T-cell (primary cell): Measurements from ENCODE around the gene CCNE1. TPM values are rescaled to one million over a fixed set of nuclear protein-coding genes. Genes with fewer than 3 reads are reported as not detected.

Experiments used
- ATAC-seq, 4 experiments: fragments of 200-7000 bp in 3 of 4; fragments of 150-1000 bp in 1 of 4; cut with Tn5 transposase; replicated peaks in 1 of 4; 1 replicate in 3 of 4; 2 replicates in 1 of 4; pipeline ENCODE4 v1.10.0; 2021; ENCODE audit warnings: moderate library complexity in 3 of 4, mild to moderate bottlenecking in 2 of 4, moderate number of reproducible peaks in 1 of 4
- CTCF ChIA-PET, 2 donors: fragments of 300-600 bp; sonication (Branson Sonifier 250); formaldehyde crosslinking; loops; one replicate each; lab custom pipeline; 2022; ENCODE audit warnings: antibody characterized with exemption in 2 of 2; lab: Charles Lee
- POLR2A ChIA-PET, 2 donors: fragments of 300-600 bp; sonication (Branson Sonifier 250); formaldehyde crosslinking; loops; one replicate each; lab custom pipeline; 2022; ENCODE audit warnings: antibody characterized with exemption in 2 of 2; lab: Charles Lee
- DNase-seq, 35 experiments: peaks; one replicate each; pipeline versions ENCODE4 v3.0.0 to v3.0.0-alpha.2; 2013 to 2023
- H3K27ac ChIP-seq: one replicate; pipeline ENCODE4 v1.5.1; 2013; ENCODE audit warnings: low read length
- H3K27me3 ChIP-seq, 2 experiments: replicated peaks in 1 of 2; 1 replicate in 1 of 2; 2 replicates in 1 of 2; pipeline versions ENCODE4 v1.6.1 to v1.7.0; 2013; ENCODE audit warnings: low read length in 1 of 2, mixed read lengths in 1 of 2; ENCODE audit not compliant: control insufficient read depth in 2 of 2, insufficient read depth in 2 of 2; ENCODE audit errors: extremely low read depth in 1 of 2
- H3K36me3 ChIP-seq, 2 donors: 1 replicate in 1 of 2; 2 replicates in 1 of 2; pipeline versions ENCODE4 v1.6.1 to v1.7.0; 2013; ENCODE audit warnings: low read length in 1 of 2; ENCODE audit not compliant: control insufficient read depth in 2 of 2, insufficient read depth in 1 of 2; ENCODE audit errors: extremely low read depth in 1 of 2
- H3K4me1 ChIP-seq, 2 experiments: 1 replicate in 1 of 2; 2 replicates in 1 of 2; pipeline versions ENCODE4 v1.6.1 to v1.7.0; 2013; ENCODE audit warnings: low read length in 2 of 2, mixed read lengths in 1 of 2; ENCODE audit not compliant: insufficient read depth in 2 of 2, control insufficient read depth in 1 of 2; ENCODE audit errors: extremely low read depth in 1 of 2
- H3K4me3 ChIP-seq, 2 donors: 1 replicate in 1 of 2; 2 replicates in 1 of 2; pipeline versions ENCODE4 v1.5.1 to v1.7.0; 2013; ENCODE audit warnings: mild to moderate bottlenecking in 2 of 2, low read length in 1 of 2, moderate library complexity in 1 of 2; ENCODE audit not compliant: control insufficient read depth in 1 of 2; ENCODE audit errors: extremely low read depth in 1 of 2
- H3K9me3 ChIP-seq: 2 replicates; pipeline ENCODE4 v1.7.0; 2013
- H3K27ac Mint-ChIP-seq, 2 donors: one replicate each; pipeline ENCODE4 v1.8.0; 2020 to 2021; ENCODE audit warnings: mild to moderate bottlenecking in 2 of 2, mixed read lengths in 2 of 2
- H3K27me3 Mint-ChIP-seq, 2 donors: one replicate each; pipeline ENCODE4 v1.8.0; 2021 to 2022; ENCODE audit warnings: mixed read lengths in 2 of 2
- H3K36me3 Mint-ChIP-seq: one replicate; pipeline ENCODE4 v1.8.0; 2021; ENCODE audit warnings: mixed read lengths
- H3K4me1 Mint-ChIP-seq, 3 donors: one replicate each; pipeline ENCODE4 v1.8.0; 2020 to 2022; ENCODE audit warnings: mixed read lengths in 3 of 3, mild to moderate bottlenecking in 1 of 3
- H3K4me3 Mint-ChIP-seq, 3 donors: one replicate each; pipeline ENCODE4 v1.8.0; 2020 to 2022; ENCODE audit warnings: mild to moderate bottlenecking in 3 of 3, mixed read lengths in 3 of 3, moderate library complexity in 3 of 3
- H3K9me3 Mint-ChIP-seq, 3 donors: one replicate each; pipeline ENCODE4 v1.8.0; 2020 to 2022; ENCODE audit warnings: mixed read lengths in 3 of 3
- WGBS: methylation state at CpG from one replicate; pipeline ENCODE4 v1.1.5; 2013; ENCODE audit warnings: missing lambda C conversion rate; ENCODE audit not compliant: insufficient coverage; 5-methylcytosine and 5-hydroxymethylcytosine counted together
- total RNA-seq, 35 experiments: library from RNA in 6 of 35; stranded (reverse) in 6 of 35; fragments of 120-200 nt in 1 of 35; gene quantifications; one replicate each; pipeline versions ENCODE4 v1.2.1 to v1.2.4 and lab custom pipeline; 2013 to 2026

CCNE1 gene
- total RNA-seq, 5 donors from 2014 or later (not counting 1 experiment from before 2014, with no cell fraction given), result 4.1 to 10.1 (median 6.0) TPM

DNA sequence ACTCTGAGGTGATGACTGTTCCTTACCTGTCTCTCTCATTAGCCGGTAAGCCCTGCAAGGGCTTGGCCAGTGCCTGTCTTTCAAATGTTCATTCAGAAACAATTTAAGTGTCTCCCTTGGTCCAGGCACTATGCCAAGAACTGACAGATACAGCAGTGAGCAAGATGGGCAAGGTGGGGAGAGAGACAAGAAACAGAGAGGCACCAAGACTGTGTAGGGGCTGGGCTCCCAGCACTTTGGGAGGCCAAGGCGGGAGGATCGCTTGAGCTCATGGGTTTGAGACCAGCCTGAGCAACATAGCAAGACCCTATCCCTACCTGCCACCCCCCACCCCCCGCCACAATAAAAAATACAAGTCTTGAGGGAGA lies 1.3 kb upstream of the CCNE1 start:
- POLR2A ChIA-PET, result interaction anchor here in 1 of 2 donors (0.6 kb wide), 1 partner anchor 203 kb away, joined by 3 read pairs; no protein-coding TSS in a partner anchor

GRCh38 chr19:29812080-29812880 lies 489 bp downstream of the CCNE1 start:
- Histone ChIP-seq H3K36me3 (peaks cover 0 to 2% of the 10 kb centered on the region in 2 donors), H3K4me1 (peaks cover 0 to 16% of the 10 kb centered on the region in 2 experiments), H3K9me3 (no peaks in the 10 kb centered on the region), H3K27me3 (no peaks in the 10 kb centered on the region), H3K4me3 (peak overlapping the region; percentile 33 to 37), H3K27ac (no peak overlapping the region)
- ATAC-seq (no peak), DNase-seq (peak in 7 of 35 experiments; percentile 2 to 12 (median 7))
- Mint-ChIP-seq H3K9me3 (no peaks in the 10 kb centered on the region), H3K36me3 (peaks cover 3% of the 10 kb centered on the region), H3K27me3 (no peaks in the 10 kb centered on the region), H3K4me3 (peak overlapping the region; percentile 75 to 84 (median 83)), H3K27ac (peak overlapping the region in 1 of 2 donors; percentile 71), H3K4me1 (peaks cover 11 to 19% (median 14%) of the 10 kb centered on the region in 3 donors)
- under 1% methylated on average over 80 of the region's 104 CpGs for WGBS
- ChIA-PET POLR2A (no interaction called here), CTCF (no interaction called here)

More for the DNA sequence above, 1.3 kb upstream of the CCNE1 start:
- Mint-ChIP-seq H3K27me3 (no peaks in the 10 kb centered on the region), H3K36me3 (no peaks in the 10 kb centered on the region), H3K27ac (peak overlapping the region; percentile 59 to 77), H3K9me3 (no peaks in the 10 kb centered on the region), H3K4me1 (peaks cover 11 to 19% (median 14%) of the 10 kb centered on the region in 3 donors), H3K4me3 (peak overlapping the region; percentile 73 to 76 (median 73))
- DNase-seq, result peak in 4 of 35 experiments; percentile 9 to 40 (median 14)
- Histone ChIP-seq H3K27ac (peak overlapping the region; percentile 57), H3K4me1 (peaks cover 0 to 16% of the 10 kb centered on the region in 2 experiments), H3K4me3 (no peak overlapping the region), H3K9me3 (no peaks in the 10 kb centered on the region), H3K36me3 (no peaks in the 10 kb centered on the region), H3K27me3 (no peaks in the 10 kb centered on the region)
- ATAC-seq, result no peak
- 100% methylated on average over 1 of the region's 4 CpGs for WGBS
- CTCF ChIA-PET, result interaction anchor here (0.6 to 1.3 kb wide), 3 partner anchors 49 to 345 kb away, joined by 3 to 4 read pairs (median 3); no protein-coding TSS in a partner anchor

- H3K4me3 ChIP-seq, result peak overlapping the region; percentile 33 to 37
- POLR2A ChIA-PET, result no interaction called here
These were observed 1.1 kb downstream of the CCNE1 start for GRCh38 chr19:29812881-29813275.

DNA sequence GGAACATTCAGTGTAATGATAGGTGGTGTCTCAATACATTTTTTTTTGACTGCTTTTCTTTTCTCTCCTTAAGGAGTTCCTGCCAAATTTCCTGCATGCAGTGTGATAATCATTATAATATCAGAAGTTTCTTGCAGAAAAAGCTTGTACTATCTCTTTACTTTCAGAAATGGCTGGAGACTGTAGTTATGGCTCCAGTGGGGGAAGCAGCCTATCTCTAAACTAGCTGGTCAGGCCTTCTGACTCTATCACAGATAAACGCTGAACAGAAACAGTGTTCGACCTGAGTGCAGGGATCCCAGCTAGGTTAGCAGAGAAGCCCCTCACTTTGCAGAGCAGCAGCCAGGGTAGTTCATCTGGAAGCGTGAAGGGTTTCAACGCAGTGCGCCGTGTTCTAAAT lies 1.9 kb downstream of the CCNE1 start:
- no peak for ATAC-seq
- Histone ChIP-seq H3K9me3 (no peaks in the 10 kb centered on the region), H3K4me1 (peaks cover 0 to 16% of the 10 kb centered on the region in 2 experiments), H3K27me3 (no peaks in the 10 kb centered on the region), H3K27ac (no peak overlapping the region), H3K36me3 (peaks cover 0 to 2% of the 10 kb centered on the region in 2 donors), H3K4me3 (no peak overlapping the region)
- Mint-ChIP-seq H3K4me1 (peaks cover 11 to 19% (median 14%) of the 10 kb centered on the region in 3 donors), H3K27me3 (no peaks in the 10 kb centered on the region), H3K27ac (peak overlapping the region; percentile 49 to 68), H3K36me3 (peaks cover 5% of the 10 kb centered on the region), H3K4me3 (peak overlapping the region; percentile 75 to 84 (median 83)), H3K9me3 (no peaks in the 10 kb centered on the region)
- CTCF ChIA-PET, result no interaction called here
- 100% methylated on average over 2 of the region's 6 CpGs for WGBS
- POLR2A ChIA-PET, result no interaction called here
- no peak for DNase-seq

More at GRCh38 chr19:29812881-29813275, 1.1 kb downstream of the CCNE1 start:
- Histone ChIP-seq H3K9me3 (no peaks in the 10 kb centered on the region), H3K36me3 (peaks cover 0 to 2% of the 10 kb centered on the region in 2 donors), H3K27ac (no peak overlapping the region), H3K27me3 (no peaks in the 10 kb centered on the region), H3K4me1 (peaks cover 0 to 16% of the 10 kb centered on the region in 2 experiments)
- peak in 1 of 35 experiments; percentile 7 for DNase-seq
- ATAC-seq, result no peak
- Mint-ChIP-seq H3K27ac (peak overlapping the region; percentile 71 to 81), H3K4me1 (peaks cover 11 to 19% (median 14%) of the 10 kb centered on the region in 3 donors), H3K4me3 (peak overlapping the region; percentile 75 to 84 (median 83)), H3K36me3 (peaks cover 5% of the 10 kb centered on the region), H3K9me3 (no peaks in the 10 kb centered on the region), H3K27me3 (no peaks in the 10 kb centered on the region)
- 87% methylated on average over 4 of the region's 6 CpGs for WGBS
- CTCF ChIA-PET, result no interaction called here

- Mint-ChIP-seq H3K4me1 (peaks cover 11 to 19% (median 14%) of the 10 kb centered on the region in 3 donors), H3K4me3 (no peak overlapping the region), H3K27me3 (no peaks in the 10 kb centered on the region), H3K27ac (no peak overlapping the region), H3K36me3 (peaks cover 5% of the 10 kb centered on the region), H3K9me3 (no peaks in the 10 kb centered on the region)
- peaks cover 0 to 2% of the 10 kb centered on the region in 2 donors for H3K36me3 ChIP-seq
- H3K4me1 ChIP-seq, result peaks cover 0 to 16% of the 10 kb centered on the region in 2 experiments
- CTCF ChIA-PET, result interaction anchor here (0.6 to 0.9 kb wide), 2 partner anchors 56 to 1954 kb away, joined by 3 to 7 read pairs; no protein-coding TSS in a partner anchor
- H3K27me3 ChIP-seq, result no peaks in the 10 kb centered on the region
- 61% methylated on average over 3 of the region's 7 CpGs for WGBS
- no peak for ATAC-seq
- H3K27ac ChIP-seq, result no peak overlapping the region
- H3K9me3 ChIP-seq, result no peaks in the 10 kb centered on the region
- no peak for DNase-seq
- H3K4me3 ChIP-seq, result no peak overlapping the region
- POLR2A ChIA-PET, result no interaction called here
These were observed 3.4 kb downstream of the CCNE1 start for GRCh38 chr19:29815231-29815630.

DNA sequence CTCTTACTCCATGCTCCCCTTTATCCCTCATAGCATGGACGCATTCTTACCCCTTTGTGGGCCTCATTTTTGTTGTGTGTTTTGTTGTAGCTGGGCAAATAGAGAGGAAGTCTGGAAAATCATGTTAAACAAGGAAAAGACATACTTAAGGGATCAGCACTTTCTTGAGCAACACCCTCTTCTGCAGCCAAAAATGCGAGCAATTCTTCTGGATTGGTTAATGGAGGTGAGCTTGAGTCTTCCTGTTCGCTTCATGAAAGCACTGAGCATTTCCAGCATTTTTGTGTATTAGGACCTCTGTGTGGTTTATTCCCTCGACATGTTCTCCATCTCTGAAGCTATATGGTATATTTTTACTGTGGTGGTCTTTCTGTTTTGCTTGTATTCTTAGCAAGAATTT lies 5.5 kb downstream of the CCNE1 start:
- peaks cover 0 to 10% of the 10 kb centered on the region in 2 experiments for H3K4me1 ChIP-seq
- POLR2A ChIA-PET, result no interaction called here
- H3K4me3 Mint-ChIP-seq, result no peak overlapping the region
- no peak for DNase-seq
- H3K4me1 Mint-ChIP-seq, result peaks cover 7 to 11% (median 7%) of the 10 kb centered on the region in 3 donors
- no peak overlapping the region for H3K4me3 ChIP-seq
- CTCF ChIA-PET, result interaction anchor here (0.5 to 1.3 kb wide), 3 partner anchors 12 to 214 kb away, joined by 3 to 4 read pairs (median 4); no protein-coding TSS in a partner anchor
- H3K9me3 ChIP-seq, result no peaks in the 10 kb centered on the region
- 100% methylated on average over 1 of the region's 4 CpGs for WGBS
- no peaks in the 10 kb centered on the region for H3K27me3 Mint-ChIP-seq
- H3K9me3 Mint-ChIP-seq, result no peaks in the 10 kb centered on the region
- no peaks in the 10 kb centered on the region for H3K27me3 ChIP-seq
- no peak overlapping the region for H3K27ac ChIP-seq
- peaks cover 0 to 2% of the 10 kb centered on the region in 2 donors for H3K36me3 ChIP-seq
- no peak for ATAC-seq
- H3K27ac Mint-ChIP-seq, result no peak overlapping the region
- H3K36me3 Mint-ChIP-seq, result peaks cover 17% of the 10 kb centered on the region
